D721Med (cell line): ENCODE data around the gene RNU1-4.
"Not testable (repeated sequence)": the region's sequence is repeated elsewhere in the genome, so short reads cannot be mapped to it uniquely, and the experiment has no call there.

Source experiments
- DNase-seq: peaks from one replicate; pipeline ENCODE4 v3.0.0; 2011; ENCODE audit warnings: low spot score; ENCODE audit not compliant: insufficient read length
- FAIRE-seq: peaks from 2 replicates; lab custom pipeline; 2011; peaks lifted over from hg19 to GRCh38; lab: Jason Lieb, UNC

RNU1-4 gene

GRCh38 chr1:16786362-16786761 lies 46.0 kb downstream of the RNU1-4 start:
- not testable (repeated sequence) for DNase-seq, FAIRE-seq

DNA sequence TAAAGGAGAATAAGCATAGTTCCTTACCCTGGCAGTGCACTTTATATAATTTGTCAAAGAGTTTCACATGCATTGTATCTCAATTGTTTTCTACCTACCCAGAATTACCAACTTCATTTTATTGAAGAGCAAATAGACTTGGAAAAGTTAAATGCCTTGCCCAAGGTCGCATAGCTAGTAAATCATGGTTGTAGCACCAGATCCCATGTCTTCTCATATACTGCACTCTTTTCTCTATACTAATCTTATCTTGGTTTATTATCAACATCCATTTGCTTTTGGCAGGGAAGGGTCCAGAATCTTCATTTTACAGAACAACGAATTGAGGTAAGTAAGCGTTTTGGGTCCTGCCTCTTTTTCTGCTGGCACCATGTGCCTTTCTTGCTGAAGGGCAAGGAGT lies 46.9 kb downstream of the RNU1-4 start:
- not testable (repeated sequence) for DNase-seq, FAIRE-seq

DNA sequence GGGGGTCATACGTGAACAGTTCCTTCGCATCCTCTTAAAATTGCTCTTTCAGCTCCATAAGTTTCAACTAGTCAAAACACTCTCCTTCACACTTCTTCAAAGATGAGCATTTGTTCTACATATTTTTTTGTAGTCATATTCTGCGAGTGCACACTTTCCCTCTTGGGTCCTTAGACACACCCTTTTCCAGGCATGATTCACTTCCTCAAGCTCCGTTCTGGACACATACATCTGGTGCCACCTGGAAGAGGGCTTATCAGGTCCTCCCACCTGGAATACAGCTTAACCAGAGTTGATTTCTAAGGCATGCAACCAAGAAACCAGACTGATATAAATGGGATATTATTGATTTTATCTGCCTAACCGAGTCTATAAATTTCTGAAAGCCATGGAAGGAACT lies 47.4 kb downstream of the RNU1-4 start:
- not testable (repeated sequence) for DNase-seq, FAIRE-seq
